ENCODE results near the gene SH2D3C. TPM values are rescaled to one million over a fixed set of nuclear protein-coding genes. Genes with fewer than 3 reads are reported as not detected.

SH2D3C gene
- total and polyA plus RNA-seq, 2 of the 8 experiments (the other 6 are each of a cell fraction or from before 2014, with no cell fraction given) = 6.4 to 8.1 TPM

DNA sequence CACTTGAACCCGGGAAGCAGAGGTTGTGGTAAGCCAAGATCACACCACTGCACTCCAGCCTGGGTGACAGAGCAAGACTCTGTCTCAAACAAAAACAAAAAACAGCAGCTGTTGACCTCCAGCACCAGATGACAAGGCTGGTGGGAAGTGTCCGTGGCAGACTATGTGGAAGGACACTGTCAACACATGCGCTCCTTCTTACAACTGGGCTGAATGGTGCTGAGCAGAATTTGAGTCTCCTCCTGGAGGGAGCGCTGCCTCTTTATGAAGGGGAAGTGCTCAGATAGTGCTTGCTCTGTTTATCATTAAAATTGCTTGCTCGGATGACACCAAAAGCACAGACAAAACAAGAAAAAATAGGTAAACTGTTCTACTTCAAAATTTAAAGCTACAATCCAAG lies 80.9 kb downstream of the SH2D3C start:
- Histone ChIP-seq H3K27ac (ENCODE audit: low read depth, low read length) (no peak overlapping the region), H2BK15ac (ENCODE audit: low read length) (no peak overlapping the region), H3K56ac (replicated peaks; ENCODE audit: insufficient read length, low read depth, low read length) (no peak overlapping the region), H3K18ac (ENCODE audit: extremely low read depth, low read length) (no peak overlapping the region), H2AFZ (ENCODE audit: low read length) (no peak overlapping the region), H4K91ac (replicated peaks; ENCODE audit: insufficient read length, low read length) (no peak overlapping the region), H2BK5ac (ENCODE audit: low read depth, low read length) (no peak overlapping the region), H2BK12ac (ENCODE audit: low read depth, low read length) (no peak overlapping the region), H3K14ac (ENCODE audit: insufficient read length) (no peak overlapping the region), H3K9me3 (ENCODE audit: insufficient read depth in 2 of 2, low read depth in 1 of 2, low read length in 1 of 2) (no peaks in the 10 kb centered on the region), H3K79me1 (ENCODE audit: low read depth, low read length) (no peaks in the 10 kb centered on the region), H2BK20ac (ENCODE audit: low read length) (no peak overlapping the region), H4K8ac (ENCODE audit: extremely low read depth, insufficient read depth, low read length) (no peak overlapping the region), H3K4ac (replicated peaks; ENCODE audit: insufficient read length, low read depth, low read length) (no peak overlapping the region), H2BK120ac (replicated peaks; ENCODE audit: low read depth, low read length) (no peak overlapping the region), H3K23me2 (ENCODE audit: low read depth, low read length) (0 out of 2 replicates have a peak, but pooled peaks cover 1% of the 10 kb centered on the region), H3K27me3 (replicated peaks in 1 of 4; ENCODE audit: control insufficient read depth in 3 of 4, extremely low read depth in 1 of 4, insufficient read depth in 3 of 4, low read length in 3 of 4) (no peaks in the 10 kb centered on the region), H3K4me3 (ENCODE audit: extremely low read depth in 1 of 4, insufficient read depth in 2 of 4, low read depth in 3 of 4, low read length in 4 of 4) (no peak overlapping the region), H2AK5ac (ENCODE audit: low read depth, low read length) (no peak overlapping the region), H4K20me1 (replicated peaks in 1 of 2; ENCODE audit: control insufficient read depth in 1 of 2, insufficient read depth in 2 of 2, low read length in 2 of 2) (no peaks in the 10 kb centered on the region), H3K4me2 (ENCODE audit: insufficient read depth in 1 of 2, low read depth in 2 of 2, low read length in 2 of 2) (no peak overlapping the region), H3K23ac (ENCODE audit: insufficient read length) (no peak overlapping the region), H3K36me3 (ENCODE audit: control insufficient read depth in 2 of 4, insufficient read depth in 4 of 4, low read length in 3 of 4) (no peaks in the 10 kb centered on the region; a peak in 1 of 8 replicates), H4K5ac (ENCODE audit: insufficient read length, low read depth, low read length) (no peak overlapping the region), H3K9ac (replicated peaks in 1 of 4; ENCODE audit: extremely low read depth in 1 of 4, low read depth in 3 of 4, low read length in 3 of 4) (no peak overlapping the region), H3K4me1 (replicated peaks in 1 of 4; ENCODE audit: control insufficient read depth in 3 of 4, insufficient read depth in 4 of 4, low read length in 3 of 4) (no peaks in the 10 kb centered on the region), H3K79me2 (ENCODE audit: control insufficient read depth in 1 of 2, insufficient read depth in 2 of 2, low read length in 2 of 2) (no peaks in the 10 kb centered on the region)
- CTCF ChIA-PET (ENCODE audit: partially characterized antibody) = interaction anchor here (0.6 to 1.0 kb wide), 3 partner anchors 9 to 108 kb away, joined by 3 read pairs; partner anchors contain the start of gene CFAP157
- POLR2A ChIA-PET (ENCODE audit: partially characterized antibody) = interaction anchor here (1.1 kb wide), 1 partner anchor 17 kb away, joined by 3 read pairs; no protein-coding TSS in a partner anchor
- no peak for TF ChIP-seq SP1 (IDR thresholded peaks at IDR 0.05; ENCODE audit: low read depth, low read length)
- no peak for DNase-seq (ENCODE audit: low read depth in 1 of 2, low spot score in 2 of 2)
- WGBS, 2 experiments (ENCODE audit: extremely low coverage in 1 of 2, insufficient coverage in 1 of 2, insufficient read length in 1 of 2, insufficient replicate concordance in 2 of 2, low coverage in 1 of 2, low lambda C conversion rate in 2 of 2, missing lambda C conversion rate in 1 of 2) = 84% methylated on average over 5 of the region's 5 CpGs; no CpG with 5 or more reads in 1 of the 2 experiments
- FAIRE-seq = no peak
